Measurements from ENCODE around the gene TRAPPC3.

TRAPPC3 gene

GRCh38 chr1:36135796-36136195, 13.5 kb downstream of the TRAPPC3 start:
- Histone ChIP-seq H3K36me3 (ENCODE audit: insufficient read depth, low read length) (peaks cover 27% of the 10 kb centered on the region; the same call in 1 of the 2 replicates), H4K20me1 (ENCODE audit: insufficient read depth, low read length, poor library complexity, severe bottlenecking) (no peaks in the 10 kb centered on the region), H3K79me2 (ENCODE audit: insufficient read depth, low read length) (no peaks in the 10 kb centered on the region), H3K9me2 (replicated peaks; ENCODE audit: low read depth, low read length) (no peaks in the 10 kb centered on the region), H3K27me3 (ENCODE audit: insufficient read depth, low read length, poor library complexity, severe bottlenecking) (no peaks in the 10 kb centered on the region), H3K9me3 (ENCODE audit: insufficient read depth, low read depth, low read length) (no peaks in the 10 kb centered on the region), H3K9ac (ENCODE audit: low read depth, low read length, poor library complexity, severe bottlenecking) (no peak overlapping the region), H2AFZ (ENCODE audit: low read length) (no peak overlapping the region), H3K4me2 (ENCODE audit: low read depth, low read length, poor library complexity, severe bottlenecking) (no peak overlapping the region), H3F3A (ENCODE audit: low read depth) (no peaks in the 10 kb centered on the region), H3K4me3 (ENCODE audit: low read length, poor library complexity, severe bottlenecking) (no peak overlapping the region), H3K4me1 (ENCODE audit: insufficient read depth, low read length, poor library complexity, severe bottlenecking) (no peaks in the 10 kb centered on the region)
- TF ChIP-seq EZH2phosphoT487 (IDR thresholded peaks at IDR 0.05; ENCODE audit: borderline replicate concordance), result no peak
- no peak for TF ChIP-seq CTCF (conservative IDR thresholded peaks at IDR 0.05; ENCODE audit: low read length)

- TF ChIP-seq CTCF (conservative IDR thresholded peaks at IDR 0.05; ENCODE audit: low read length) (no peak), EZH2phosphoT487 (IDR thresholded peaks at IDR 0.05; ENCODE audit: borderline replicate concordance) (no peak)
- H3K9ac ChIP-seq (ENCODE audit: low read depth, low read length, poor library complexity, severe bottlenecking), result no peak overlapping the region
- H3K9me2 ChIP-seq (replicated peaks; ENCODE audit: low read depth, low read length), result no peaks in the 10 kb centered on the region
- no peaks in the 10 kb centered on the region for H4K20me1 ChIP-seq (ENCODE audit: insufficient read depth, low read length, poor library complexity, severe bottlenecking)
- no peaks in the 10 kb centered on the region for H3F3A ChIP-seq (ENCODE audit: low read depth)
- no peak overlapping the region for H3K4me2 ChIP-seq (ENCODE audit: low read depth, low read length, poor library complexity, severe bottlenecking)
- no peaks in the 10 kb centered on the region for H3K9me3 ChIP-seq (ENCODE audit: insufficient read depth, low read depth, low read length)
- no peak overlapping the region for H2AFZ ChIP-seq (ENCODE audit: low read length)
- no peaks in the 10 kb centered on the region for H3K4me1 ChIP-seq (ENCODE audit: insufficient read depth, low read length, poor library complexity, severe bottlenecking)
- H3K79me2 ChIP-seq (ENCODE audit: insufficient read depth, low read length), result no peaks in the 10 kb centered on the region
- peaks cover 27% of the 10 kb centered on the region; the same call in 1 of the 2 replicates for H3K36me3 ChIP-seq (ENCODE audit: insufficient read depth, low read length)
- H3K27me3 ChIP-seq (ENCODE audit: insufficient read depth, low read length, poor library complexity, severe bottlenecking), result no peaks in the 10 kb centered on the region
- H3K4me3 ChIP-seq (ENCODE audit: low read length, poor library complexity, severe bottlenecking), result no peak overlapping the region
Measured at GRCh38 chr1:36135330-36135667, 14.0 kb downstream of the TRAPPC3 start.

GRCh38 chr1:36134505-36135329, 14.6 kb downstream of the TRAPPC3 start:
- H3K9ac ChIP-seq (ENCODE audit: low read depth, low read length, poor library complexity, severe bottlenecking), result no peak overlapping the region

More at GRCh38 chr1:36134505-36135329, 14.6 kb downstream of the TRAPPC3 start:
- no peak overlapping the region for H3K4me3 ChIP-seq (ENCODE audit: low read length, poor library complexity, severe bottlenecking)
- H3K4me1 ChIP-seq (ENCODE audit: insufficient read depth, low read length, poor library complexity, severe bottlenecking), result no peaks in the 10 kb centered on the region
- no peaks in the 10 kb centered on the region for H3K9me2 ChIP-seq (replicated peaks; ENCODE audit: low read depth, low read length)
- no peak overlapping the region for H3K4me2 ChIP-seq (ENCODE audit: low read depth, low read length, poor library complexity, severe bottlenecking)
- no peaks in the 10 kb centered on the region for H3K79me2 ChIP-seq (ENCODE audit: insufficient read depth, low read length)
- no peaks in the 10 kb centered on the region for H3K27me3 ChIP-seq (ENCODE audit: insufficient read depth, low read length, poor library complexity, severe bottlenecking)
- H3K9me3 ChIP-seq (ENCODE audit: insufficient read depth, low read depth, low read length), result no peaks in the 10 kb centered on the region
- no peaks in the 10 kb centered on the region for H3F3A ChIP-seq (ENCODE audit: low read depth)
- no peak overlapping the region; the same call in 1 of the 2 replicates for H2AFZ ChIP-seq (ENCODE audit: low read length)
- H3K36me3 ChIP-seq (ENCODE audit: insufficient read depth, low read length), result peaks cover 25% of the 10 kb centered on the region; the same call in 1 of the 2 replicates
- no peaks in the 10 kb centered on the region for H4K20me1 ChIP-seq (ENCODE audit: insufficient read depth, low read length, poor library complexity, severe bottlenecking)
- TF ChIP-seq CTCF (conservative IDR thresholded peaks at IDR 0.05; ENCODE audit: low read length) (peak; percentile 90), EZH2phosphoT487 (IDR thresholded peaks at IDR 0.05; ENCODE audit: borderline replicate concordance) (no peak)

All from Loucy (cell line).